ENCODE data around the gene TRAF4. TPM values are rescaled to one million over a fixed set of nuclear protein-coding genes. Genes with fewer than 3 reads are reported as not detected.
"Not testable (repeated sequence)": the region's sequence is repeated elsewhere in the genome, so short reads cannot be mapped to it uniquely, and the experiment has no call there.

Gene TRAF4
- total RNA-seq, 1 experiment from 2014 or later, result 127 TPM

GRCh38 chr17:28723836-28724499 lies 19.8 kb upstream of the TRAF4 start:
- H4K20me1 ChIP-seq (ENCODE audit: insufficient read depth), result peaks cover 15% of the 10 kb centered on the region; the same call in 1 of the 2 replicates
- intact Hi-C loops (cut with micrococcal nuclease); CTCF ChIA-PET; H3K27me3 ChIP-seq (ENCODE audit: insufficient read depth, low read length); RAD21 ChIA-PET (ENCODE audit: low non-redundant PET in 1 of 2, low total read pairs in 2 of 2, uncharacterized antibody in 2 of 2, unreplicated experiment in 2 of 2); ATAC-seq; H3K9me2 ChIP-seq (ENCODE audit: insufficient read depth); H2AFZ ChIP-seq (ENCODE audit: low read depth, low read length, poor library complexity, severe bottlenecking); DNase-seq (ENCODE audit: low read depth, low spot score); BruUV-seq (replicated peaks); H3K9me3 ChIP-seq (ENCODE audit: control insufficient read depth in 1 of 2, insufficient read depth in 1 of 2, low read depth in 1 of 2, low read length in 2 of 2): not testable (repeated sequence)
- POLR2A ChIA-PET, result interaction anchor here (0.6 to 3.8 kb wide), 3 partner anchors 9 to 393 kb away, joined by 4 to 24 read pairs (median 4); partner anchors contain the start of gene PHF12
- H3K4me3 ChIP-seq (replicated peaks in 1 of 2; ENCODE audit: low read depth in 1 of 2, low read length in 2 of 2), result peak overlapping the region; percentile 58 to 59
- TF ChIP-seq SIN3A (IDR thresholded peaks at IDR 0.05; ENCODE audit: low read depth), result 0 out of 2 replicates have a peak, but pooled peaks have one; percentile 4
- H3K36me3 ChIP-seq (ENCODE audit: control insufficient read depth in 1 of 2, insufficient read depth in 2 of 2, low read length in 2 of 2), result peaks cover 22 to 43% of the 10 kb centered on the region in 2 experiments; a peak in 3 of 4 replicates
- H3K27ac ChIP-seq (ENCODE audit: low read depth, low read length), result peak overlapping the region; percentile 89
- peaks cover 49% of the 10 kb centered on the region for H3K79me2 ChIP-seq (ENCODE audit: insufficient read depth, low read length)
- H3K9ac ChIP-seq (ENCODE audit: low read length), result peak overlapping the region; percentile 99
- H3K4me2 ChIP-seq (ENCODE audit: low read length), result peak overlapping the region; percentile 77
- H3K4me1 ChIP-seq (ENCODE audit: control insufficient read depth in 1 of 2, insufficient read depth in 2 of 2, low read length in 2 of 2), result peaks cover 31 to 78% of the 10 kb centered on the region in 2 experiments

DNA sequence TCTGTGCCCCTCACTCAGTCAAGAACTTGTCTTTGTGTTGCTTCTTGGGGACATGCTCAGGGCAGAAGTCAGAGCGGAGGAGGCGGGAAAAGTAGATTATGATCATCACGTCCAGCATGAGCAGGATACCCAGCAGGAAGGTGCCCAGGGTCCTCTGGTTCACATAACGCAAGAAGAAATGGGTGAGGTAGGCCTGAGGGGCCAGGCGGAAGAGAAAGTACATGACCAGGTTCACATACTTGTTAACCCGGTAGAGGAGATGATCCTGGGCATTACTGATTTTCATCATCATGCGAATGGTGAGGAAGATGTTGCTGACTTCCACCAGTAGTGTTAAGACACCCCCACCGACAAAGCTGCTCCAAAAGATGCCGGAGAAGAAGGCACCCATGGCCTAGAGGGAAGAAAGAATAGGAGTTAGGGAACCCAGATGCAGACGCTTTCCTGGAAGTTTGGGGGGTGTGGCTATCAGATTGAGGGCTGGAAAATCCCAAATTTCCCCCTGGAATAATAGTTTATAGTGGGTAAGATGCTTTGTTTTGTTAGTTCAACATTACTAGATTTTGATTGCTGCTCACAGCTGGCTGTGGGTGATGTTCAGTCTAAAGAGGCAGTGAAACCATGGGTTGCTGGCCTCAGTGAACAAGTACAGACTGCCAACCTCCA lies 19.2 kb upstream of the TRAF4 start:
- Histone ChIP-seq H4K20me1 (ENCODE audit: insufficient read depth) (peaks cover 15% of the 10 kb centered on the region; the same call in 1 of the 2 replicates), H3K9me3 (ENCODE audit: control insufficient read depth in 1 of 2, insufficient read depth in 1 of 2, low read depth in 1 of 2, low read length in 2 of 2) (no peaks in the 10 kb centered on the region), H3K9me2 (ENCODE audit: insufficient read depth) (no peaks in the 10 kb centered on the region), H3K36me3 (ENCODE audit: control insufficient read depth in 1 of 2, insufficient read depth in 2 of 2, low read length in 2 of 2) (peaks cover 22 to 43% of the 10 kb centered on the region in 2 experiments; a peak in 3 of 4 replicates), H3K79me2 (ENCODE audit: insufficient read depth, low read length) (peaks cover 49% of the 10 kb centered on the region), H3K4me1 (ENCODE audit: control insufficient read depth in 1 of 2, insufficient read depth in 2 of 2, low read length in 2 of 2) (peaks cover 37 to 80% of the 10 kb centered on the region in 2 experiments), H3K4me2 (ENCODE audit: low read length) (peak overlapping the region; percentile 77), H2AFZ (ENCODE audit: low read depth, low read length, poor library complexity, severe bottlenecking) (no peak overlapping the region), H3K9ac (ENCODE audit: low read length) (peak overlapping the region; percentile 90), H3K27ac (ENCODE audit: low read depth, low read length) (peak overlapping the region; percentile 89), H3K4me3 (replicated peaks in 1 of 2; ENCODE audit: low read depth in 1 of 2, low read length in 2 of 2) (peak overlapping the region; percentile 58 to 59), H3K27me3 (ENCODE audit: insufficient read depth, low read length) (no peaks in the 10 kb centered on the region)
- intact Hi-C loops (cut with micrococcal nuclease), result loop anchor here (5.0 kb wide), 1 partner anchor 388 kb away; no protein-coding TSS in a partner anchor
- ChIA-PET POLR2A (interaction anchor here (0.6 to 3.8 kb wide), 8 partner anchors 13 to 392 kb away, joined by 3 to 24 read pairs (median 4); partner anchors contain the start of genes PHF12 and PROCA1), CTCF (interaction anchor here (0.8 to 5.2 kb wide), 3 partner anchors 24 to 229 kb away, joined by 3 to 207 read pairs (median 61); partner anchors contain the start of gene TRAF4), RAD21 (ENCODE audit: low non-redundant PET in 1 of 2, low total read pairs in 2 of 2, uncharacterized antibody in 2 of 2, unreplicated experiment in 2 of 2) (interaction anchor here in 1 of 2 experiments (0.6 kb wide), 1 partner anchor 13 kb away, joined by 3 read pairs; no protein-coding TSS in a partner anchor)
- no peak for DNase-seq (ENCODE audit: low read depth, low spot score)
- BruUV-seq (replicated peaks), result no TSS peak
- TF ChIP-seq TCF7L2 (IDR thresholded peaks at IDR 0.05; ENCODE audit: borderline replicate concordance, extremely low read depth, insufficient read depth, insufficient read length), result no peak
- peak; percentile 7; the same call in 1 of the 2 replicates for TF ChIP-seq JUND (IDR thresholded peaks at IDR 0.05)
- no peak for TF ChIP-seq POLR2A (IDR thresholded peaks at IDR 0.05; ENCODE audit: borderline replicate concordance, extremely low read depth, insufficient read depth, insufficient read length)
- TF ChIP-seq CBX3 (IDR thresholded peaks at IDR 0.05; ENCODE audit: low read depth), result no peak
- peak; percentile 47; the same call in 1 of the 2 replicates for TF ChIP-seq SIN3A (IDR thresholded peaks at IDR 0.05; ENCODE audit: low read depth)
- no peak for TF ChIP-seq RAD21 (IDR thresholded peaks at IDR 0.05; ENCODE audit: low read depth)
- no peak for TF ChIP-seq ELF1 (IDR thresholded peaks at IDR 0.05; ENCODE audit: borderline replicate concordance, low read depth)
- TF ChIP-seq, protein P1, sequence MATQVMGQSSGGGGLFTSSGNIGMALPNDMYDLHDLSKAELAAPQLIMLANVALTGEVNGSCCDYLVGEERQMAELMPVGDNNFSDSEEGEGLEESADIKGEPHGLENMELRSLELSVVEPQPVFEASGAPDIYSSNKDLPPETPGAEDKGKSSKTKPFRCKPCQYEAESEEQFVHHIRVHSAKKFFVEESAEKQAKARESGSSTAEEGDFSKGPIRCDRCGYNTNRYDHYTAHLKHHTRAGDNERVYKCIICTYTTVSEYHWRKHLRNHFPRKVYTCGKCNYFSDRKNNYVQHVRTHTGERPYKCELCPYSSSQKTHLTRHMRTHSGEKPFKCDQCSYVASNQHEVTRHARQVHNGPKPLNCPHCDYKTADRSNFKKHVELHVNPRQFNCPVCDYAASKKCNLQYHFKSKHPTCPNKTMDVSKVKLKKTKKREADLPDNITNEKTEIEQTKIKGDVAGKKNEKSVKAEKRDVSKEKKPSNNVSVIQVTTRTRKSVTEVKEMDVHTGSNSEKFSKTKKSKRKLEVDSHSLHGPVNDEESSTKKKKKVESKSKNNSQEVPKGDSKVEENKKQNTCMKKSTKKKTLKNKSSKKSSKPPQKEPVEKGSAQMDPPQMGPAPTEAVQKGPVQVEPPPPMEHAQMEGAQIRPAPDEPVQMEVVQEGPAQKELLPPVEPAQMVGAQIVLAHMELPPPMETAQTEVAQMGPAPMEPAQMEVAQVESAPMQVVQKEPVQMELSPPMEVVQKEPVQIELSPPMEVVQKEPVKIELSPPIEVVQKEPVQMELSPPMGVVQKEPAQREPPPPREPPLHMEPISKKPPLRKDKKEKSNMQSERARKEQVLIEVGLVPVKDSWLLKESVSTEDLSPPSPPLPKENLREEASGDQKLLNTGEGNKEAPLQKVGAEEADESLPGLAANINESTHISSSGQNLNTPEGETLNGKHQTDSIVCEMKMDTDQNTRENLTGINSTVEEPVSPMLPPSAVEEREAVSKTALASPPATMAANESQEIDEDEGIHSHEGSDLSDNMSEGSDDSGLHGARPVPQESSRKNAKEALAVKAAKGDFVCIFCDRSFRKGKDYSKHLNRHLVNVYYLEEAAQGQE (IDR thresholded peaks at IDR 0.05; ENCODE audit: low read depth), result no peak
- peak; percentile 30; the same call in 1 of the 2 replicates for TF ChIP-seq SP1 (IDR thresholded peaks at IDR 0.05; ENCODE audit: low read depth)
- no peak for TF ChIP-seq ZFX (IDR thresholded peaks at IDR 0.05)
- ATAC-seq, result no peak

Measured in HCT116 (cell line).